NCI-H1694 treated with DMSO at 0.1 percent for 48 hours (cell line): ENCODE data around the gene NTF3.

Experiments used
- DNase-seq: peaks from one replicate; lab custom pipeline; 2025; lab: John Stamatoyannopoulos, UW

The NTF3 gene

GRCh38 chr12:5511256-5511643, 79.3 kb downstream of the NTF3 start:
- no peak for DNase-seq

- no peak for DNase-seq
Observed at GRCh38 chr12:5511644-5512600, 80.0 kb downstream of the NTF3 start.

GRCh38 chr12:5512601-5512970, 80.7 kb downstream of the NTF3 start:
- DNase-seq = no peak

- no peak for DNase-seq
Observed at GRCh38 chr12:5513406-5513805, 81.5 kb downstream of the NTF3 start.

GRCh38 chr12:5514016-5514415, 82.1 kb downstream of the NTF3 start:
- no peak for DNase-seq

GRCh38 chr12:5514545-5514944, 82.6 kb downstream of the NTF3 start:
- no peak for DNase-seq

DNA sequence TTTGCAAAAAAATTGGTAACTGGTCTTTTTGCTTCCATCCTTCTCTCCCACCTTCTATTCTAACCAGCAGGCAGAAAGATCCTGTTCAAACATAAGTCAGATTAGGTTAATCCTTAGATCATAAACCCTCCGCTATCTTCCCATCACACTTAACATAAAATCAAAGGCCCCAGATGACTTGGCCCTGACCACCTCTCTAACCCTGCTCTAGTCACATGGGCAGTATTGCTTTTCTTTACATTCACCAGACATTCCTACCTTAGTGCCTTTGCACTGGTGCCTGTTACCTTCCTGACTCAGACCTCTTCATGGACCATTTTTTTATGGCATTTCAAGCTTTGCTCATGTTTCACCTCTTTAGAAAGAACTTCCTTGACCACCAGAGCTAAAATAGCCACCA, 83.5 kb downstream of the NTF3 start:
- DNase-seq = no peak

- DNase-seq = no peak
Observed at GRCh38 chr12:5516371-5517241, 84.7 kb downstream of the NTF3 start.

DNA sequence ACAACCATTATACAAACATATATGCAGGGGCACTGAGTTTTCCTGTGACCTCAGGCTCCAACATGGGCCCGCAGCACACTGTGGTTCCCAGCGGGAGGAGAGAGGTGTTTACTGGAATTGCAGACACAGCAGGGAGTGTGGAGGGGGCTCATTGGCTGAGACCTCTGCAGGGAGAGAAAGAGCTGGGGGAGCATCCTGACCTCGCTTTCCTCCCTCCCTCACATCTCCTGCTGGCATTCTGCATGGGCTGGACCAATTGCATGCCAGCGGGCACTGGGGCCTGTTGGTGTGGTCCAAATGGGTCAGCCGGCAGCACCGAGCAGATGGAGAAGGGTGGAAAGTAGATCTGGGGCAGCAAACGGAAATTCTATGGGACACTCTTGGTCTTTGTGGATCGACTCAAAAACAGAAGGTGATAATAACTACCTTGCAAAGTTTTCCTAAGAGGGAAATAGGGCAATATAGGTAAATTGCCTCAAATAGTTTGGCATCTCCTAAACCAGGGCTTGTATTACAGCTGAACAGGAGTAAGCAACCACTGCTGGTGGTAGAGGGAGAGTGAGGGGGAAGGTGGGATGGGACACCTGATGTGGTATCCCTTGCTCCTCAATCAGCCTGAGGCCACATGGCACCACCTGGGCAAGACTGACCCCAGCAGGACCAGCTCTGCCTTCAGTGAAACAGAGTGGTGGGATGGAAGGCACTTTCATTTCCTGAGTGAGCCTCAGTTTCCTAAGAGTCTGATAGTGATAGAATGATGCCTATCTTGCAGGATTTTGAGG, 86.9 kb downstream of the NTF3 start:
- DNase-seq = no peak

DNA sequence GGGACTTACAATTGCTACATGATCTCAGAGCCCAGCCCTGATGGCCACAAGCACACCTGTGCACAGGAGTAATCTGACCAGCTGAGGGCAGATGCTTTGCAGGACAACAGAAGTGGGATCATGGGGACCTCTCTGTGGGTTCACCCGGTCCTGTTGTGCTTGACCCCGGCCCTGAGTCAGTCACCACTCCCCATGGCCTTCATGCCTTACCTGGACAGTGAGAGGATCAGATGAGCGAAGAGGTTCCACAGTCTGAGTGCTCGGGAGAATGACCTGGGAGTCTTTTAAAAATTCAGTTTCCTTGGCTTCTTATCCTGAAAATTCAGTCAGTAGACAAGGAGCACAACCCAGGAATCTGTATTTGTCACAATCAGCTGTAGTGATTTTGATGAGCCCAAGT, 88.1 kb downstream of the NTF3 start:
- no peak for DNase-seq

DNA sequence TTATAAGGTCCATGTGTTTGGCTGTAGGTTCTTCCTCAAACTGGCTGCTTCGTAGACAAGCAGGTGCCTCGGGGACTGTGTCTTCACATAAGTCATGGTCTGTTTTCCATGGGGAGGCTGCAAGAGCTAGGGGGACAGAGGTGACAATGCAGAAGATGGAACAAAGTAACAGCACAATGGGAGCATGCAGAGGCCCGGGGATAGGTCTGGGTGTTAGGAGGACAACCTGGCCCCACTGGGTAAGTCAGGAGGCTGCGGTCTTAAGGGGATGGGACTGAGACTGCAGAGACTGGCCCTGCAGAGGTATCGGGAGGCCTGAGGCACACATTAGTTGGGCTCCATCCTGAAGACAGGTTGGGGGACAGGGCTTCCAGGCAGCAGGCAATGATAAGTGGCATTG, 88.9 kb downstream of the NTF3 start:
- no peak for DNase-seq

GRCh38 chr12:5521456-5522325, 89.8 kb downstream of the NTF3 start:
- DNase-seq = no peak

GRCh38 chr12:5522432-5523335, 90.8 kb downstream of the NTF3 start:
- no peak for DNase-seq

DNA sequence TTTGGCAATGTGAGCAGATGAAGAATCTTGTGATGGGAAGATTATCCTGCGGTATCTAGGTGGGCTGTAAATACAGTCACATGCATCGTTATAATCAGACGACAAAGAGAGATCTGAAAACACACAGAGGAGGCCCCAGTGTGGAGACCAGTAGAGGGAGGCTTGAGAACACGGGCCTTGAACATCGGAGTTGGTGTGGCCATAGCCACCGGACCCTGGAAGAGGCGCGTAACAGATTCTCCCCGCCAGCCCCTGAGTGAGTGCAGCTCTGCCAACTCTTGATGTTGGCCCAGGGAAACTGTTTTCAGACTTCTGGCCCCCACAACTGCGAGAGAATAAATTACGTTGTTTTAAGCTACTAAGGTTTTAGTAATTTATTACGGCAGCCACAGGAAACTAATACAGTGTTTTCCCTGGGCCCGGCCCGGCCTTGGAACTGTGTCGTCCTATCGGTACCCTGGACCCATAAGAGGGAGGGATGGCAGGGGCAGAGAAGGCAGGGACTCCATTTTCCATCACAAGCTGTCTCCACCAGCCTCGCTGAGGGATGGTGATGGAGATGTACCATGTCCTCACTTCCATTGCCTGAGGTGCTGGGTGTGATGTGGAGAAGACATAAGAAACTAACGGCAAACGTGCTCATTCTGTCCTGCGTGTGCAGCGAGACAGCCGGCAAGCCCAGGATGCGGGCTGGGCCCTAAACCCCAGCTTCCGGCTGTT, 91.6 kb downstream of the NTF3 start:
- no peak for DNase-seq

- no peak for DNase-seq
Observed at GRCh38 chr12:5524116-5524768, 92.3 kb downstream of the NTF3 start.

DNA sequence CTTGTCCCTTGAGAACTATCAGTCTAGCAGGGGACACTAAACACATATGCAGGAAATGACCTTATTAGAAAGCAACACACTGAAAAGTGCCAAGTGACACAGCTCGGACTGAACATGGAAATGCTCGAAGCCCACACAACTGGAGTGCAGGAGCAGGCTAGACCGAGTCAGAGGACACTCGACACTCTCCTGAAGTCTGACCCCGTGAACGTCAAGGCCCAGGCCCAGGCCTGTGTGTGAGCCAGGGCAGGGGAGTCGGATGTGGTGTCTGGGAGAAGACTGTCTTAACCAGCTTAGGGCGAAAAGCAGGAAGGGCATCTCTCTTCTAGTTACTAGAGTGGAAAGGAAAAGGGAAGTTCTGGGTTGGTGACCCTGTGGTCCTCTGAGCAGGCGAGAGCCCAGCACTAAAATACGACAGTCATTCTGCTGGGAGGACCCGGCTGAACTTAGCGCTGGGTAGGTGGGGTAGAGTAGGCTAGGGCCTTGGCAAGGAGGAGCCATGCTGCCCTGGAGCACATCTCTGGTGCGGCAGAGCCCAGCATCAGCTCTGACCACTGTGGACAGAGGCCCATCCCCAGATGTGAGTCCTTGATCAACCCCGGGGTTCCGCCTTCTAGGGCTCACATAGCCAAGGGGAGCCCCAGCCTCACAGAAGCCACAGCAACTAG, 93.0 kb downstream of the NTF3 start:
- DNase-seq = no peak

- no peak for DNase-seq
Observed at GRCh38 chr12:5525783-5526367, 94.0 kb downstream of the NTF3 start.

GRCh38 chr12:5533368-5533767, 101.5 kb downstream of the NTF3 start:
- DNase-seq = no peak
